22Rv1 (cell line): ENCODE results near the gene MTSS2.

Source experiments
- ZFX ChIP-seq: fragments of 450-650 bp; IDR thresholded peaks from 2 replicates; pipeline ENCODE4 v1.6.1; 2017; ENCODE audit warnings: antibody characterized with exemption, borderline replicate concordance
- TF ChIP-seq, protein P1 (sequence below): fragments of 450-650 bp; IDR thresholded peaks from 2 replicates; pipeline ENCODE4 v1.5.1; 2017; ENCODE audit warnings: mild to moderate bottlenecking

DNA sequence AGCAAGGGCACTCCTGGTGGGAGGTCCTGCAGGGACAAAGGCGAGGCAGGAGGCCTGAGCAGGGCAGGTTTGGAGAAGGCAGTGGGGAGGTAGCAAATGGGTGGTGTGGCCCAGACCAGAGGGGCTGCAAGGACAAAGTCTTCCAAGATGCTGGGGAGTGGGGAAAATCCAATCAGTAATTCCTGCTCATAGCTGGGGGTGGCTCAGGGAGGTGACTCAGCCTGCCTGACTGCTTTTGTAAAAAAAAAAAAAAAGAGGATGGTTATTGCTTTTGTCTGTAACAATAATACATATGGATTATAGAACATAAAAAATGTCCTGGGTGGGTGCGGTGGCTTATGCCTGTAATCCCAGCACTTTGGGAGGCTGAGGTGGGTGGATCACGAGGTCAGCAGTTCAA lies 34.3 kb downstream of the MTSS2 start:
- TF ChIP-seq, protein P1, sequence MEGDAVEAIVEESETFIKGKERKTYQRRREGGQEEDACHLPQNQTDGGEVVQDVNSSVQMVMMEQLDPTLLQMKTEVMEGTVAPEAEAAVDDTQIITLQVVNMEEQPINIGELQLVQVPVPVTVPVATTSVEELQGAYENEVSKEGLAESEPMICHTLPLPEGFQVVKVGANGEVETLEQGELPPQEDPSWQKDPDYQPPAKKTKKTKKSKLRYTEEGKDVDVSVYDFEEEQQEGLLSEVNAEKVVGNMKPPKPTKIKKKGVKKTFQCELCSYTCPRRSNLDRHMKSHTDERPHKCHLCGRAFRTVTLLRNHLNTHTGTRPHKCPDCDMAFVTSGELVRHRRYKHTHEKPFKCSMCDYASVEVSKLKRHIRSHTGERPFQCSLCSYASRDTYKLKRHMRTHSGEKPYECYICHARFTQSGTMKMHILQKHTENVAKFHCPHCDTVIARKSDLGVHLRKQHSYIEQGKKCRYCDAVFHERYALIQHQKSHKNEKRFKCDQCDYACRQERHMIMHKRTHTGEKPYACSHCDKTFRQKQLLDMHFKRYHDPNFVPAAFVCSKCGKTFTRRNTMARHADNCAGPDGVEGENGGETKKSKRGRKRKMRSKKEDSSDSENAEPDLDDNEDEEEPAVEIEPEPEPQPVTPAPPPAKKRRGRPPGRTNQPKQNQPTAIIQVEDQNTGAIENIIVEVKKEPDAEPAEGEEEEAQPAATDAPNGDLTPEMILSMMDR: no peak
- TF ChIP-seq ZFX: no peak
